ENCODE results near the gene SYCP3. TPM values are rescaled to one million over a fixed set of nuclear protein-coding genes. Genes with fewer than 3 reads are reported as not detected.

SYCP3 gene
- total and polyA plus RNA-seq, 2 of the 13 experiments (the other 11 are each of a cell fraction or from before 2014, with no cell fraction given): not detected

- TF ChIP-seq ZNF33A (CRISPR knock-in tag; IDR thresholded peaks at IDR 0.05; ENCODE audit: borderline replicate concordance) (no peak), ZBTB43 (CRISPR knock-in tag; conservative IDR thresholded peaks at IDR 0.05) (0 out of 2 replicates have a peak, but pooled peaks have one; percentile 40), ZNF17 (CRISPR knock-in tag; IDR thresholded peaks at IDR 0.05) (no peak), ZHX1 (CRISPR knock-in tag; IDR thresholded peaks at IDR 0.05; ENCODE audit: low read depth) (no peak), PCBP1 (IDR thresholded peaks at IDR 0.05; ENCODE audit: borderline replicate concordance, low read depth, low read length) (no peak), ATAD3A (CRISPR knock-in tag; IDR thresholded peaks at IDR 0.05) (no peak), TERF1 (CRISPR knock-in tag; IDR thresholded peaks at IDR 0.05) (no peak; the same call in 1 of the 2 replicates), ZNF883 (CRISPR knock-in tag; IDR thresholded peaks at IDR 0.05; ENCODE audit: not compliant biosample characterization) (no peak), ZNF7 (CRISPR knock-in tag; IDR thresholded peaks at IDR 0.05) (no peak), ZNF703 (CRISPR knock-in tag; IDR thresholded peaks at IDR 0.05; ENCODE audit: borderline replicate concordance) (no peak; the same call in 1 of the 2 replicates), ZNF687 (CRISPR knock-in tag; IDR thresholded peaks at IDR 0.05) (peak; percentile 72)
- TF ChIP-seq, protein P1, sequence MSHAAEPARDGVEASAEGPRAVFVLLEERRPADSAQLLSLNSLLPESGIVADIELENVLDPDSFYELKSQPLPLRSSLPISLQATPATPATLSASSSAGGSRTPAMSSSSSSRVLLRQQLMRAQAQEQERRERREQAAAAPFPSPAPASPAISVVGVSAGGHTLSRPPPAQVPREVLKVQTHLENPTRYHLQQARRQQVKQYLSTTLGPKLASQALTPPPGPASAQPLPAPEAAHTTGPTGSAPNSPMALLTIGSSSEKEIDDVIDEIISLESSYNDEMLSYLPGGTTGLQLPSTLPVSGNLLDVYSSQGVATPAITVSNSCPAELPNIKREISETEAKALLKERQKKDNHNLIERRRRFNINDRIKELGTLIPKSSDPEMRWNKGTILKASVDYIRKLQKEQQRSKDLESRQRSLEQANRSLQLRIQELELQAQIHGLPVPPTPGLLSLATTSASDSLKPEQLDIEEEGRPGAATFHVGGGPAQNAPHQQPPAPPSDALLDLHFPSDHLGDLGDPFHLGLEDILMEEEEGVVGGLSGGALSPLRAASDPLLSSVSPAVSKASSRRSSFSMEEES (CRISPR knock-in tag; IDR thresholded peaks at IDR 0.05): no peak
- TF ChIP-seq, protein P2, sequence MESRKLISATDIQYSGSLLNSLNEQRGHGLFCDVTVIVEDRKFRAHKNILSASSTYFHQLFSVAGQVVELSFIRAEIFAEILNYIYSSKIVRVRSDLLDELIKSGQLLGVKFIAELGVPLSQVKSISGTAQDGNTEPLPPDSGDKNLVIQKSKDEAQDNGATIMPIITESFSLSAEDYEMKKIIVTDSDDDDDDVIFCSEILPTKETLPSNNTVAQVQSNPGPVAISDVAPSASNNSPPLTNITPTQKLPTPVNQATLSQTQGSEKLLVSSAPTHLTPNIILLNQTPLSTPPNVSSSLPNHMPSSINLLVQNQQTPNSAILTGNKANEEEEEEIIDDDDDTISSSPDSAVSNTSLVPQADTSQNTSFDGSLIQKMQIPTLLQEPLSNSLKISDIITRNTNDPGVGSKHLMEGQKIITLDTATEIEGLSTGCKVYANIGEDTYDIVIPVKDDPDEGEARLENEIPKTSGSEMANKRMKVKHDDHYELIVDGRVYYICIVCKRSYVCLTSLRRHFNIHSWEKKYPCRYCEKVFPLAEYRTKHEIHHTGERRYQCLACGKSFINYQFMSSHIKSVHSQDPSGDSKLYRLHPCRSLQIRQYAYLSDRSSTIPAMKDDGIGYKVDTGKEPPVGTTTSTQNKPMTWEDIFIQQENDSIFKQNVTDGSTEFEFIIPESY (CRISPR knock-in tag; IDR thresholded peaks at IDR 0.05): no peak
These were observed 41.1 kb downstream of the SYCP3 start (continued) for GRCh38 chr12:101697930-101698799.
